Measurements from ENCODE around the gene GANC. TPM values are rescaled to one million over a fixed set of nuclear protein-coding genes. Genes with fewer than 3 reads are reported as not detected.
"Not testable (repeated sequence)": the region's sequence is repeated elsewhere in the genome, so short reads cannot be mapped to it uniquely, and the experiment has no call there.

GANC gene
- total RNA-seq, 2 experiments from 2014 or later = 27.9 to 31.7 TPM

GRCh38 chr15:42315521-42315920 is 42.5 kb downstream of the GANC start:
- Histone ChIP-seq H3K79me2 (ENCODE audit: insufficient read depth, low read depth, low read length) (no peaks in the 10 kb centered on the region), H3K9me2 (ENCODE audit: insufficient read depth, low read length) (no peaks in the 10 kb centered on the region), H3K4me1 (ENCODE audit: insufficient read depth, low read length, poor library complexity, severe bottlenecking) (no peaks in the 10 kb centered on the region), H3K4me2 (ENCODE audit: low read length) (no peak overlapping the region), H3K36me3 (ENCODE audit: insufficient read depth, low read length) (no peaks in the 10 kb centered on the region), H4K20me1 (ENCODE audit: insufficient read depth, low read length) (no peaks in the 10 kb centered on the region), H3K27ac (ENCODE audit: low read depth, low read length, poor library complexity, severe bottlenecking) (no peak overlapping the region), H3K4me3 (ENCODE audit: low read depth, low read length, poor library complexity, severe bottlenecking) (no peak overlapping the region), H2AFZ (ENCODE audit: low read length) (no peak overlapping the region), H3K9me3 (ENCODE audit: low read length) (no peaks in the 10 kb centered on the region)
- intact Hi-C loops (cut with micrococcal nuclease; ENCODE audit: unreplicated experiment) = no loop called here
- DNase-seq (ENCODE audit: low spot score) = no peak
- POLR2A ChIA-PET = no interaction called here
- no peak for TF ChIP-seq EZH2phosphoT487 (IDR thresholded peaks at IDR 0.05; ENCODE audit: borderline replicate concordance, low read depth, low read length)
- TF ChIP-seq, protein P1, sequence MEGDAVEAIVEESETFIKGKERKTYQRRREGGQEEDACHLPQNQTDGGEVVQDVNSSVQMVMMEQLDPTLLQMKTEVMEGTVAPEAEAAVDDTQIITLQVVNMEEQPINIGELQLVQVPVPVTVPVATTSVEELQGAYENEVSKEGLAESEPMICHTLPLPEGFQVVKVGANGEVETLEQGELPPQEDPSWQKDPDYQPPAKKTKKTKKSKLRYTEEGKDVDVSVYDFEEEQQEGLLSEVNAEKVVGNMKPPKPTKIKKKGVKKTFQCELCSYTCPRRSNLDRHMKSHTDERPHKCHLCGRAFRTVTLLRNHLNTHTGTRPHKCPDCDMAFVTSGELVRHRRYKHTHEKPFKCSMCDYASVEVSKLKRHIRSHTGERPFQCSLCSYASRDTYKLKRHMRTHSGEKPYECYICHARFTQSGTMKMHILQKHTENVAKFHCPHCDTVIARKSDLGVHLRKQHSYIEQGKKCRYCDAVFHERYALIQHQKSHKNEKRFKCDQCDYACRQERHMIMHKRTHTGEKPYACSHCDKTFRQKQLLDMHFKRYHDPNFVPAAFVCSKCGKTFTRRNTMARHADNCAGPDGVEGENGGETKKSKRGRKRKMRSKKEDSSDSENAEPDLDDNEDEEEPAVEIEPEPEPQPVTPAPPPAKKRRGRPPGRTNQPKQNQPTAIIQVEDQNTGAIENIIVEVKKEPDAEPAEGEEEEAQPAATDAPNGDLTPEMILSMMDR (conservative IDR thresholded peaks at IDR 0.05; ENCODE audit: low read length) = no peak
- no TSS peak for BruUV-seq (replicated peaks)
- CTCF ChIA-PET (ENCODE audit: unreplicated experiment) = no interaction called here

GRCh38 chr15:42316282-42316805 is 43.3 kb downstream of the GANC start:
- DNase-seq (ENCODE audit: low spot score); H3K27ac ChIP-seq (ENCODE audit: low read depth, low read length, poor library complexity, severe bottlenecking); H3K9me2 ChIP-seq (ENCODE audit: insufficient read depth, low read length); H3K36me3 ChIP-seq (ENCODE audit: insufficient read depth, low read length); H2AFZ ChIP-seq (ENCODE audit: low read length); H4K20me1 ChIP-seq (ENCODE audit: insufficient read depth, low read length); CTCF ChIA-PET (ENCODE audit: unreplicated experiment); H3K4me1 ChIP-seq (ENCODE audit: insufficient read depth, low read length, poor library complexity, severe bottlenecking); POLR2A ChIA-PET; BruUV-seq (replicated peaks); H3K4me2 ChIP-seq (ENCODE audit: low read length); H3K4me3 ChIP-seq (ENCODE audit: low read depth, low read length, poor library complexity, severe bottlenecking); H3K79me2 ChIP-seq (ENCODE audit: insufficient read depth, low read depth, low read length); H3K9me3 ChIP-seq (ENCODE audit: low read length); intact Hi-C loops (cut with micrococcal nuclease; ENCODE audit: unreplicated experiment): not testable (repeated sequence)

DNA sequence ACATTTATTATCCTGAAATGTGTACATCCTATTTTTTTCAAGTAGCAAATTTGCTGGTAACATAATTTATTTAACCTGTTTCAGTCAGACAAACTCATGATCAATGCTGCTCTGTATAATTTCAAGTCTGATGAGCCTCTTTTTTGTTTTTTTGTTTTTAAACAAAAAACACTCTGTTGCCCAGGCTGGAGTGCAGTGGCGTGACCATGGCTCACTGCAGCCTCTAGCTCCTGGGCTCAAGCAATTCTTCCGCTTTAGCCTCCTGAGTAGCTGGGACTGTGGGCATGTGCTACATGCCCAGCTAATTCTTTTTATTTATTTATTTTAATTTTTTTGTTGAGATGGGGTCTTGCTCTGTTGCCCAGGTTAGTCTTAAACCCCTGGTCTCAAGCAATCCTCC is 46.2 kb downstream of the GANC start:
- CTCF ChIA-PET (ENCODE audit: unreplicated experiment) = no interaction called here
- no peaks in the 10 kb centered on the region for H3K9me3 ChIP-seq (ENCODE audit: low read length)
- POLR2A ChIA-PET = interaction anchor here (0.8 kb wide), 1 partner anchor 92 kb away, joined by 3 read pairs; no protein-coding TSS in a partner anchor
- no peaks in the 10 kb centered on the region for H3K4me1 ChIP-seq (ENCODE audit: insufficient read depth, low read length, poor library complexity, severe bottlenecking)
- H3K9me2 ChIP-seq (ENCODE audit: insufficient read depth, low read length) = no peaks in the 10 kb centered on the region
- H3K27ac ChIP-seq (ENCODE audit: low read depth, low read length, poor library complexity, severe bottlenecking) = no peak overlapping the region
- no peak overlapping the region for H2AFZ ChIP-seq (ENCODE audit: low read length)
- BruUV-seq (replicated peaks) = no TSS peak
- no peak for DNase-seq (ENCODE audit: low spot score)
- H4K20me1 ChIP-seq (ENCODE audit: insufficient read depth, low read length) = no peaks in the 10 kb centered on the region
- no peak for TF ChIP-seq EZH2phosphoT487 (IDR thresholded peaks at IDR 0.05; ENCODE audit: borderline replicate concordance, low read depth, low read length)
- TF ChIP-seq, protein P1 (conservative IDR thresholded peaks at IDR 0.05; ENCODE audit: low read length) = no peak
- no peaks in the 10 kb centered on the region for H3K36me3 ChIP-seq (ENCODE audit: insufficient read depth, low read length)
- H3K4me2 ChIP-seq (ENCODE audit: low read length) = no peak overlapping the region
- intact Hi-C loops (cut with micrococcal nuclease; ENCODE audit: unreplicated experiment) = no loop called here
- H3K79me2 ChIP-seq (ENCODE audit: insufficient read depth, low read depth, low read length) = no peaks in the 10 kb centered on the region
- no peak overlapping the region for H3K4me3 ChIP-seq (ENCODE audit: low read depth, low read length, poor library complexity, severe bottlenecking)
